AG04450 (cell line): Measurements from ENCODE around the gene PRKD3. TPM values are rescaled to one million over a fixed set of nuclear protein-coding genes. Genes with fewer than 3 reads are reported as not detected.
A peak's percentile ranks its signal among the peaks of the same experiment; 100 is the strongest.

Experiments
- CTCF ChIA-PET: fragments of 300-600, 350-600 bp; formaldehyde crosslinking; extraction: SDS; loops from one replicate; lab custom pipeline; 2022; ENCODE audit warnings: antibody characterized with exemption, inconsistent platforms; lab: Charles Lee
- POLR2A ChIA-PET: fragments of 350-600 bp; formaldehyde crosslinking; extraction: SDS; loops from one replicate; lab custom pipeline; 2021; ENCODE audit warnings: antibody characterized with exemption, inconsistent platforms; lab: Yijun Ruan, JAX
- DNase-seq: peaks from one replicate; pipeline ENCODE4 v3.0.0-alpha.2; 2011; ENCODE audit warnings: low read depth, low spot score
- H3K27ac ChIP-seq: one replicate; pipeline ENCODE4 v1.5.1; 2012; ENCODE audit warnings: low read depth, low read length, control low read depth
- H3K27me3 ChIP-seq: one replicate; pipeline ENCODE4 v1.6.0; 2012; ENCODE audit warnings: low read length; ENCODE audit not compliant: control insufficient read depth, insufficient read depth
- H3K4me3 ChIP-seq: 2 replicates; pipeline ENCODE4 v1.5.1; 2011; ENCODE audit warnings: mild to moderate bottlenecking, low read depth, low read length, control low read depth
- H3K9me3 ChIP-seq: 2 replicates; pipeline ENCODE4 v1.5.1; 2012; ENCODE audit warnings: low read length; ENCODE audit not compliant: control insufficient read depth, insufficient read depth
- polyA plus RNA-seq: library from polyadenylated mRNA; depleted of rRNA; stranded (reverse); fragments of >200 nt; gene quantifications from 2 replicates; pipeline ENCODE4 v1.2.3, GENCODE V29; 2011
- TF ChIP-seq, protein P1 (sequence below): IDR thresholded peaks from 2 replicates; pipeline ENCODE4 v1.5.1; 2011; ENCODE audit warnings: low read depth, low read length, control low read depth, inconsistent platforms

Gene PRKD3
- polyA plus RNA-seq, 1 experiment, result 49.5 TPM

DNA sequence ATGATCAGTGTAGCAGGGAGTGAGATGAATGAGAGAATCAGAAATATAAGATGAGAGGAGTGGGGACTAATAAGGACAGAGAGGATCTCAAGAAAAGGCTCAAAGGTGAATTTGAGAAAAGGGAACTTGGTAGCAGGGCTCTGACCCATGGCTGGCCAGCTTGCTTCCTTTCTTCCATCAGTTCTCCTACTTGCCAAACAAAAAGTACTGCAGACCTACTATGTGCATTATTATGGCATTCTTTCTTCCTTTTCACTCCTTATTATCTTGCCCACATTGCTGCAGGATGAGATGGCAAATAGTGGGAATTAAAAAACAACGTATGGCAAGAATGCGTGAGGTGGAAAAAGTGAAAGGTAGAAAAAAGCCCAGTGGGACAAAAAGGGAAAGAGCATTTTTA lies 33.0 kb downstream of the PRKD3 start:
- POLR2A ChIA-PET, result no interaction called here
- TF ChIP-seq, protein P1, sequence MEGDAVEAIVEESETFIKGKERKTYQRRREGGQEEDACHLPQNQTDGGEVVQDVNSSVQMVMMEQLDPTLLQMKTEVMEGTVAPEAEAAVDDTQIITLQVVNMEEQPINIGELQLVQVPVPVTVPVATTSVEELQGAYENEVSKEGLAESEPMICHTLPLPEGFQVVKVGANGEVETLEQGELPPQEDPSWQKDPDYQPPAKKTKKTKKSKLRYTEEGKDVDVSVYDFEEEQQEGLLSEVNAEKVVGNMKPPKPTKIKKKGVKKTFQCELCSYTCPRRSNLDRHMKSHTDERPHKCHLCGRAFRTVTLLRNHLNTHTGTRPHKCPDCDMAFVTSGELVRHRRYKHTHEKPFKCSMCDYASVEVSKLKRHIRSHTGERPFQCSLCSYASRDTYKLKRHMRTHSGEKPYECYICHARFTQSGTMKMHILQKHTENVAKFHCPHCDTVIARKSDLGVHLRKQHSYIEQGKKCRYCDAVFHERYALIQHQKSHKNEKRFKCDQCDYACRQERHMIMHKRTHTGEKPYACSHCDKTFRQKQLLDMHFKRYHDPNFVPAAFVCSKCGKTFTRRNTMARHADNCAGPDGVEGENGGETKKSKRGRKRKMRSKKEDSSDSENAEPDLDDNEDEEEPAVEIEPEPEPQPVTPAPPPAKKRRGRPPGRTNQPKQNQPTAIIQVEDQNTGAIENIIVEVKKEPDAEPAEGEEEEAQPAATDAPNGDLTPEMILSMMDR, result no peak
- CTCF ChIA-PET, result no interaction called here
- H3K9me3 ChIP-seq, result no peaks in the 10 kb centered on the region
- no peak for DNase-seq
- no peak overlapping the region for H3K4me3 ChIP-seq
- H3K27ac ChIP-seq, result no peak overlapping the region
- H3K27me3 ChIP-seq, result no peaks in the 10 kb centered on the region

DNA sequence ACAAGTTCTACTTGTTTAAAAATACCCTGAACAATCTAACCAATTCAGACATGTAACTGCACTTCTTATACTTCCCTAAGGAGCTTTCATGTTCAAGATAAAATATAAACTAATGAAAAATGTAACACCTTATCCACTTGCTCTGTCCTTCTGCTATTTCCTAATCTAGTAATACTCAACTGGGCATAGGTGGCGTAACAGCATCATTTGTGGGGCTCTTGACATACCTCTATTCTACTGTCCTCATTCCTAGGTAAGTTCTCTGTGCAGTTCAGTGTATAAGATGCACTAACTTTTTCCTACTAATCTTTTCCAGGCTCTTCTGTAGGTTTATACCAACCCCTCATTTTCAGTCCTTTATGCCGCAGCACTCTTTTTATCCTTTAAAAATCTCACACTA lies 36.7 kb downstream of the PRKD3 start:
- no peak overlapping the region for H3K4me3 ChIP-seq
- ChIA-PET CTCF (interaction anchor here (0.9 to 1.4 kb wide), 2 partner anchors 24 to 589 kb away, joined by 3 read pairs; no protein-coding TSS in a partner anchor), POLR2A (no interaction called here)
- H3K27me3 ChIP-seq, result no peaks in the 10 kb centered on the region
- H3K27ac ChIP-seq, result no peak overlapping the region
- no peaks in the 10 kb centered on the region for H3K9me3 ChIP-seq
- TF ChIP-seq, protein P1, result no peak
- no peak for DNase-seq

DNA sequence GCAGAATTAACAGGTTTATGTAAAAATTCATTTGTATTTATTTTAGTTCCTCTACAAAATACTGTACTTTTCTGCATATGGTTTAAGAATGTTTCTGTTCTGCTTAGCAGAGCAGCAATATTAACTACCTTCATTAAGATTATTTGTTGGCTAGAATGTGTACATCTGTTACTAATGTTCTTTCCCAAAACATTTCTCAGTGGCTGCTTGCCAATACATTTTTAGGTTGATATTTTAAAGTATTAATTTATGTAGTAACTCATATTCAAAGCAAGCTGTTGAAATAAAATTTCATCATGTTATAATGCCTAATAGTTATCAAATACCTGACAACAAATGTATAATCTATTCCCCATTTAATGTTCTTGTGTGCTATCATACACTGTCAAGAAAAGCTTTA lies 40.3 kb downstream of the PRKD3 start:
- TF ChIP-seq, protein P1, result no peak
- CTCF ChIA-PET, result interaction anchor here (1.0 to 3.2 kb wide), 2 partner anchors 35 to 593 kb away, joined by 6 to 10 read pairs; no protein-coding TSS in a partner anchor
- POLR2A ChIA-PET, result interaction anchor here (1.5 kb wide), 1 partner anchor 35 kb away, joined by 5 read pairs; no protein-coding TSS in a partner anchor
- no peak for DNase-seq
- no peaks in the 10 kb centered on the region for H3K9me3 ChIP-seq
- H3K27ac ChIP-seq, result no peak overlapping the region
- no peaks in the 10 kb centered on the region for H3K27me3 ChIP-seq
- no peak overlapping the region for H3K4me3 ChIP-seq

DNA sequence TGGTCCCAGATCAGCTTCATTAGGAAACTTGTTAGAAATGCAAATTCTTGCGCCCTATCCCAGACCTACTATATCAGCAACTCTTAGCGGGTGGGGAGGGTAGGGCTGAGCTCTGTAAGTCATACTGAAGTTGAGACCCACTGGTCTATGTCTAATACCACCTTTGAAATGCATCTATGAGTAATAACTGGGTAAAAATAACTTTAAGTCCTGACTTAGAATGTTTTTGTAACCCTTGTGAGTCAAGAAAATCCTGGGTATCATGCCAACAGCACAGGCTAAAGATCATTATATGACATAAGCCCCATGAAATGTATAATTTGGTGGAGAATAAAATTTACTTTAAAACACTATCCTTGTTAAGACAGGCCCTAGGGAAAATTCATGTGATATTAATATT lies 41.4 kb downstream of the PRKD3 start:
- H3K4me3 ChIP-seq, result no peak overlapping the region
- DNase-seq, result peak; percentile 60
- no peaks in the 10 kb centered on the region for H3K27me3 ChIP-seq
- no peaks in the 10 kb centered on the region for H3K9me3 ChIP-seq
- TF ChIP-seq, protein P1, result no peak
- CTCF ChIA-PET, result interaction anchor here (0.6 to 3.2 kb wide), 3 partner anchors 29 to 611 kb away, joined by 3 to 10 read pairs (median 3); no protein-coding TSS in a partner anchor
- peak overlapping the region; percentile 49 for H3K27ac ChIP-seq
- POLR2A ChIA-PET, result interaction anchor here (0.6 to 1.5 kb wide), 4 partner anchors 31 to 42 kb away, joined by 4 to 9 read pairs (median 5); partner anchors contain the start of gene PRKD3

DNA sequence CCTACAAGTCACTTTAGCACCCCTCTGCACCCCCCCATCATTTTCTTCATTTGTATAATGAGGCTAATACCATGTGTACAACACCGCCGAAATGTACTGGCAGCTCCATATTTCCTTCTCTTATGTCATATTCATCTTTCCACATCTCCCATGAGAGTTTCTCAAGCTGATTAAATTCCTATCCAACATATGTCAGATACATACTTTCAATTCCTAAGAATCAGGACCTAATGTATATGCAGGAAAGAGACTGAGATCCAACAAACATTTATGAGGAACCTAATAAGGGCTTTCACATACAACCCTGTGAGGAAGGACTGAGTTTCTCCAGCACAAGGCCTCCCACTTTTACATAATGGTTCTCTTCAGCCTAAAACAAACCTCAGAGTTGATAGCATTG lies 41.9 kb downstream of the PRKD3 start:
- Histone ChIP-seq H3K27me3 (no peaks in the 10 kb centered on the region), H3K27ac (peak overlapping the region; percentile 49), H3K9me3 (no peaks in the 10 kb centered on the region), H3K4me3 (no peak overlapping the region)
- TF ChIP-seq, protein P1, result no peak
- CTCF ChIA-PET, result interaction anchor here (3.2 kb wide), 1 partner anchor 595 kb away, joined by 10 read pairs; no protein-coding TSS in a partner anchor
- no peak for DNase-seq
- POLR2A ChIA-PET, result interaction anchor here (0.6 to 1.0 kb wide), 3 partner anchors 32 to 42 kb away, joined by 4 to 9 read pairs (median 5); partner anchors contain the start of gene PRKD3
